GM12878 (cell line): ENCODE results near the gene NCAPD2. TPM values are rescaled to one million over a fixed set of nuclear protein-coding genes. Genes with fewer than 3 reads are reported as not detected.

Source experiments
- ATAC-seq: fragments of 200-7000 bp; cut with Tn5 transposase; 3 replicates; pipeline ENCODE4 v1.9.1; 2020; ENCODE audit warnings: mild to moderate bottlenecking, moderate library complexity
- BruUV-seq: library from RNA; stranded (reverse); fragments of 400-500 nt; replicated peaks from 2 replicates; lab custom pipeline; 2021; lab: Mats Ljungman, UMichigan
- CTCF ChIA-PET: fragments of 300-600 bp; sonication (Branson Sonifier 250); formaldehyde crosslinking; extraction: SDS; loops from one replicate; lab custom pipeline; 2021; ENCODE audit warnings: inconsistent platforms; lab: Yijun Ruan, JAX
- POLR2A ChIA-PET: fragments of 350-600 bp; formaldehyde crosslinking; extraction: SDS; loops from one replicate; lab custom pipeline; 2021; ENCODE audit warnings: inconsistent platforms; lab: Charles Lee
- RAD21 ChIA-PET: fragments of 300-600 bp; sonication (Branson Sonifier 250); formaldehyde crosslinking; loops from one replicate; lab custom pipeline; 2023; ENCODE audit warnings: antibody characterized with exemption; ENCODE audit not compliant: unreplicated experiment; lab: Charles Lee
- SMC1A ChIA-PET: fragments of 300-600 bp; sonication (Branson Sonifier 250); formaldehyde crosslinking; loops from one replicate; lab custom pipeline; 2023; ENCODE audit not compliant: unreplicated experiment, uncharacterized antibody; lab: Charles Lee
- DNase-seq: peaks from one replicate; pipeline ENCODE4 v3.0.0-alpha.2; 2011; ENCODE audit warnings: low read depth, low spot score
- FAIRE-seq: peaks from 3 replicates; lab custom pipeline; 2011; peaks lifted over from hg19 to GRCh38; lab: Jason Lieb, UNC
- H2AFZ ChIP-seq: 2 replicates; pipeline ENCODE4 v1.6.0; 2011; ENCODE audit warnings: low read depth, low read length, control low read depth; ENCODE audit not compliant: control insufficient read depth
- H3K27ac ChIP-seq: 2 replicates; pipeline ENCODE4 v1.5.1; 2011; ENCODE audit warnings: control low read depth; ENCODE audit not compliant: control insufficient read depth, insufficient read depth
- H3K27me3 ChIP-seq, 2 experiments: replicated peaks in 1 of 2; 2 replicates each; pipeline versions ENCODE4 v1.6.0 to v1.6.1; 2011; ENCODE audit warnings: low read length in 1 of 2; ENCODE audit not compliant: control insufficient read depth in 2 of 2, insufficient read depth in 2 of 2
- H3K36me3 ChIP-seq, 2 experiments: 2 replicates each; pipeline ENCODE4 v1.5.1; 2011; ENCODE audit warnings: low read length in 1 of 2; ENCODE audit not compliant: control insufficient read depth in 2 of 2, insufficient read depth in 2 of 2
- H3K4me1 ChIP-seq: 2 replicates; pipeline ENCODE4 v1.6.1; 2011; ENCODE audit warnings: mild to moderate bottlenecking, low read length, moderate library complexity, mixed read lengths; ENCODE audit not compliant: control insufficient read depth, insufficient read depth
- H3K4me2 ChIP-seq: 2 replicates; pipeline ENCODE4 v1.6.0; 2011; ENCODE audit warnings: control low read depth; ENCODE audit not compliant: control insufficient read depth, insufficient read depth
- H3K4me3 ChIP-seq: fragments of 200-600 bp; sonication (generic); 2 replicates; pipeline ENCODE4 v1.5.1; 2016
- H3K79me2 ChIP-seq: 2 replicates; pipeline ENCODE4 v1.6.0; 2011; ENCODE audit warnings: low read length; ENCODE audit not compliant: control insufficient read depth, insufficient read depth
- H3K9ac ChIP-seq: 2 replicates; pipeline ENCODE4 v1.8.0; 2011; ENCODE audit warnings: low read length, control low read depth, mixed read lengths; ENCODE audit not compliant: control insufficient read depth, insufficient read depth
- H3K9me3 ChIP-seq: replicated peaks from 3 replicates; pipeline ENCODE4 v1.5.1; 2011; ENCODE audit warnings: mild to moderate bottlenecking, low read length; ENCODE audit not compliant: control insufficient read depth, insufficient read depth
- H4K20me1 ChIP-seq: 2 replicates; pipeline ENCODE4 v1.6.0; 2011; ENCODE audit not compliant: control insufficient read depth, insufficient read depth
- CEBPB ChIP-seq, 2 experiments: fragments of 150-350 bp in 1 of 2; IDR thresholded peaks; 2 replicates each; pipeline ENCODE4 v1.6.1; 2012 to 2014; ENCODE audit warnings: low read depth in 2 of 2, low read length in 2 of 2, borderline replicate concordance in 1 of 2, inconsistent platforms in 1 of 2
- HDAC6 ChIP-seq: fragments of 200-600 bp; sonication (generic); IDR thresholded peaks from one replicate; pipeline ENCODE4 v1.8.0; 2017; ENCODE audit warnings: antibody characterized with exemption; ENCODE audit not compliant: unreplicated experiment
- TARDBP ChIP-seq: IDR thresholded peaks from 2 replicates; pipeline ENCODE4 v1.6.1; 2016; ENCODE audit warnings: borderline replicate concordance
- WGBS: methylation state at CpG from one replicate; pipeline ENCODE4 v1.1.6; 2016; ENCODE audit warnings: low lambda C conversion rate; ENCODE audit not compliant: insufficient replicate concordance, insufficient coverage; ENCODE audit errors: missing lambda C conversion rate; 5-methylcytosine and 5-hydroxymethylcytosine counted together
- in situ Hi-C: fragments of 300-500 bp; cut with MboI; formaldehyde crosslinking; loops from 9 replicates; pipeline ENCODE4 v1.14.3; 2018; ENCODE audit warnings: mixed read lengths
- intact Hi-C: fragments of 100-400 bp; cut with micrococcal nuclease; formaldehyde crosslinking; loops from one replicate; pipeline ENCODE4 v1.14.2; 2022; ENCODE audit not compliant: unreplicated experiment
- polyA plus RNA-seq, 11 experiments: library from polyadenylated mRNA; depleted of rRNA in 4 of 11; unstranded in 6 of 11; stranded (reverse) in 5 of 11; fragments of >200 nt; fragmentation: Nextera tagmentation in 4 of 11; fragmentation: Illumina TruSeq in 1 of 11; extraction: Ambion mirVana in 4 of 11; extraction: Trizol in 1 of 11; gene quantifications; 1 replicate in 1 of 11; 2 replicates in 10 of 11; pipeline versions ENCODE4 v1.2.1 to v1.2.3, GENCODE V29; 2011 to 2016; ENCODE audit warnings: inconsistent platforms in 2 of 11, missing spikeins in 2 of 11, low read depth in 1 of 11
- total RNA-seq, 4 experiments: library from RNA; depleted of rRNA in 3 of 4; stranded (reverse); fragments of >200 nt in 3 of 4; fragmentation: Illumina TruSeq in 1 of 4; extraction: Trizol in 1 of 4; gene quantifications; 2 replicates each; pipeline versions ENCODE4 v1.2.1 to v1.2.3, GENCODE V29; 2013 to 2021
- TF ChIP-seq, protein P1 (sequence below): fragments of 450-650 bp; IDR thresholded peaks from 2 replicates; pipeline ENCODE4 v1.6.1; 2017; ENCODE audit warnings: mild to moderate bottlenecking, low read depth, inconsistent platforms; ENCODE audit not compliant: poor library complexity, severe bottlenecking
- TF ChIP-seq, protein P2 (sequence below): IDR thresholded peaks from 2 replicates; pipeline ENCODE4 v1.6.1; 2012; ENCODE audit warnings: mild to moderate bottlenecking, low read depth, low read length

NCAPD2 gene
- total and polyA plus RNA-seq, 10 of the 15 experiments (the other 5 are each of a cell fraction or from before 2014, with no cell fraction given), result 24.2 to 160 (median 110) TPM

DNA sequence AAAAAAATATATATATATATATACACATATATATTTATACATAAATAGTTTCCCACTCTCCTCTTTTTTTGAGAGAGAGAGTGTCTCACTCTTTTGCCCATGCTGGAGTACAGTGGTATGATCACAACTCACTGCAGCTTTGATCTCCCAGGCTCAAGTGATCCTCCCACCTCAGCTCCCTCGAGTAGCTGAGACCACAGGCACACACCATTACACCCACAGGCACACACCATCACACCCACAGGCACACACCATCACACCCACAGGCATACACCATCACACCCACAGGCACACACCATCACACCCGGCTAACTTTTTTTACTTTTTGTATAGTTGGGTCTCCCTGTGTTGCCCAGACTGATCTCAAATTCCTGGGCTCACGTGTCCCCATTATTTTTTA, 26.3 kb downstream of the NCAPD2 start:
- FAIRE-seq (no peak), ATAC-seq (no peak), DNase-seq (no peak)
- Histone ChIP-seq H3K4me1 (no peaks in the 10 kb centered on the region), H3K4me2 (no peak overlapping the region), H3K4me3 (no peak overlapping the region), H3K27me3 (no peaks in the 10 kb centered on the region), H3K9me3 (no peaks in the 10 kb centered on the region), H3K79me2 (no peaks in the 10 kb centered on the region), H3K27ac (no peak overlapping the region), H4K20me1 (no peaks in the 10 kb centered on the region), H3K36me3 (peaks cover 40 to 65% of the 10 kb centered on the region in 2 experiments), H2AFZ (no peak overlapping the region)
- SMC1A ChIA-PET, result no interaction called here
- intact Hi-C loops, result no loop called here
- WGBS, result 64% methylated on average over 3 of the region's 3 CpGs
- POLR2A ChIA-PET, result no interaction called here
- in situ Hi-C loops, result no loop called here
- CTCF ChIA-PET, result no interaction called here
- TF ChIP-seq, protein P1, sequence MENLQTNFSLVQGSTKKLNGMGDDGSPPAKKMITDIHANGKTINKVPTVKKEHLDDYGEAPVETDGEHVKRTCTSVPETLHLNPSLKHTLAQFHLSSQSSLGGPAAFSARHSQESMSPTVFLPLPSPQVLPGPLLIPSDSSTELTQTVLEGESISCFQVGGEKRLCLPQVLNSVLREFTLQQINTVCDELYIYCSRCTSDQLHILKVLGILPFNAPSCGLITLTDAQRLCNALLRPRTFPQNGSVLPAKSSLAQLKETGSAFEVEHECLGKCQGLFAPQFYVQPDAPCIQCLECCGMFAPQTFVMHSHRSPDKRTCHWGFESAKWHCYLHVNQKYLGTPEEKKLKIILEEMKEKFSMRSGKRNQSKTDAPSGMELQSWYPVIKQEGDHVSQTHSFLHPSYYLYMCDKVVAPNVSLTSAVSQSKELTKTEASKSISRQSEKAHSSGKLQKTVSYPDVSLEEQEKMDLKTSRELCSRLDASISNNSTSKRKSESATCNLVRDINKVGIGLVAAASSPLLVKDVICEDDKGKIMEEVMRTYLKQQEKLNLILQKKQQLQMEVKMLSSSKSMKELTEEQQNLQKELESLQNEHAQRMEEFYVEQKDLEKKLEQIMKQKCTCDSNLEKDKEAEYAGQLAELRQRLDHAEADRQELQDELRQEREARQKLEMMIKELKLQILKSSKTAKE, result no peak
- TF ChIP-seq, protein P2, sequence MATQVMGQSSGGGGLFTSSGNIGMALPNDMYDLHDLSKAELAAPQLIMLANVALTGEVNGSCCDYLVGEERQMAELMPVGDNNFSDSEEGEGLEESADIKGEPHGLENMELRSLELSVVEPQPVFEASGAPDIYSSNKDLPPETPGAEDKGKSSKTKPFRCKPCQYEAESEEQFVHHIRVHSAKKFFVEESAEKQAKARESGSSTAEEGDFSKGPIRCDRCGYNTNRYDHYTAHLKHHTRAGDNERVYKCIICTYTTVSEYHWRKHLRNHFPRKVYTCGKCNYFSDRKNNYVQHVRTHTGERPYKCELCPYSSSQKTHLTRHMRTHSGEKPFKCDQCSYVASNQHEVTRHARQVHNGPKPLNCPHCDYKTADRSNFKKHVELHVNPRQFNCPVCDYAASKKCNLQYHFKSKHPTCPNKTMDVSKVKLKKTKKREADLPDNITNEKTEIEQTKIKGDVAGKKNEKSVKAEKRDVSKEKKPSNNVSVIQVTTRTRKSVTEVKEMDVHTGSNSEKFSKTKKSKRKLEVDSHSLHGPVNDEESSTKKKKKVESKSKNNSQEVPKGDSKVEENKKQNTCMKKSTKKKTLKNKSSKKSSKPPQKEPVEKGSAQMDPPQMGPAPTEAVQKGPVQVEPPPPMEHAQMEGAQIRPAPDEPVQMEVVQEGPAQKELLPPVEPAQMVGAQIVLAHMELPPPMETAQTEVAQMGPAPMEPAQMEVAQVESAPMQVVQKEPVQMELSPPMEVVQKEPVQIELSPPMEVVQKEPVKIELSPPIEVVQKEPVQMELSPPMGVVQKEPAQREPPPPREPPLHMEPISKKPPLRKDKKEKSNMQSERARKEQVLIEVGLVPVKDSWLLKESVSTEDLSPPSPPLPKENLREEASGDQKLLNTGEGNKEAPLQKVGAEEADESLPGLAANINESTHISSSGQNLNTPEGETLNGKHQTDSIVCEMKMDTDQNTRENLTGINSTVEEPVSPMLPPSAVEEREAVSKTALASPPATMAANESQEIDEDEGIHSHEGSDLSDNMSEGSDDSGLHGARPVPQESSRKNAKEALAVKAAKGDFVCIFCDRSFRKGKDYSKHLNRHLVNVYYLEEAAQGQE, result no peak
- no peak for TF ChIP-seq HDAC6
- no peak for TF ChIP-seq CEBPB (IDR thresholded peaks at IDR 0.05; ENCODE audit: borderline replicate concordance in 1 of 2, low read depth in 2 of 2, low read length in 2 of 2)
- TF ChIP-seq TARDBP, result no peak
- TF ChIP-seq, all 136 proteins: peak for 0
- H3K9ac ChIP-seq, result no peak overlapping the region
- no TSS peak for BruUV-seq
- RAD21 ChIA-PET, result no interaction called here
